NCI-H2171 (cell line): ENCODE measurements around the gene CDK18.

Source experiments
- DNase-seq: peaks from one replicate; lab custom pipeline; 2025; lab: John Stamatoyannopoulos, UW

The CDK18 gene

GRCh38 chr1:205523891-205524793, 19.7 kb downstream of the CDK18 start:
- peak; percentile 37 for DNase-seq

GRCh38 chr1:205524794-205525101, 20.3 kb downstream of the CDK18 start:
- DNase-seq = no peak

GRCh38 chr1:205525495-205526285, 21.2 kb downstream of the CDK18 start:
- DNase-seq = no peak

GRCh38 chr1:205526431-205526830, 22.0 kb downstream of the CDK18 start:
- DNase-seq = no peak

GRCh38 chr1:205527931-205528330, 23.5 kb downstream of the CDK18 start:
- no peak for DNase-seq

- DNase-seq = no peak
These were observed 24.0 kb downstream of the CDK18 start for GRCh38 chr1:205528446-205528886.

- peak; percentile 77 for DNase-seq
These were observed 24.7 kb downstream of the CDK18 start for GRCh38 chr1:205528887-205529825.

- no peak for DNase-seq
These were observed 25.6 kb downstream of the CDK18 start for GRCh38 chr1:205530116-205530515.

GRCh38 chr1:205531191-205532025, 26.9 kb downstream of the CDK18 start:
- no peak for DNase-seq

- no peak for DNase-seq
These were observed 27.8 kb downstream of the CDK18 start for GRCh38 chr1:205532026-205532898.

- DNase-seq = no peak
These were observed 28.7 kb downstream of the CDK18 start for GRCh38 chr1:205532996-205533735.

- no peak for DNase-seq
These were observed 29.4 kb downstream of the CDK18 start for GRCh38 chr1:205533748-205534443.

- DNase-seq = no peak
These were observed 30.0 kb downstream of the CDK18 start for GRCh38 chr1:205534444-205534985.

- DNase-seq = no peak
These were observed 30.6 kb downstream of the CDK18 start for GRCh38 chr1:205535096-205535495.

- no peak for DNase-seq
These were observed 31.6 kb downstream of the CDK18 start for GRCh38 chr1:205535866-205536758.

GRCh38 chr1:205536759-205537361, 32.4 kb downstream of the CDK18 start:
- no peak for DNase-seq
